Left lung (tissue), 10 donors: ENCODE data around the gene VAT1L. TPM values are rescaled to one million over a fixed set of nuclear protein-coding genes. Genes with fewer than 3 reads are reported as not detected.

Source experiments
- ATAC-seq: fragments of 200-7000 bp; cut with Tn5 transposase; one replicate; pipeline ENCODE4 v1.9.1; 2020; ENCODE audit warnings: moderate library complexity
- DNase-seq, 4 donors: peaks; one replicate each; pipeline ENCODE4 v3.0.0-alpha.2; 2013 to 2020
- H3K27ac ChIP-seq, 2 donors: fragments of 200-600 bp; sonication (generic) in 1 of 2; one replicate each; pipeline versions ENCODE4 v1.5.0 to v1.8.0; 2020 to 2021
- H3K27me3 ChIP-seq, 2 donors: fragments of 200-600 bp; sonication (generic) in 1 of 2; one replicate each; pipeline versions ENCODE4 v1.5.0 to v1.8.0; 2020 to 2021
- H3K36me3 ChIP-seq, 2 donors: fragments of 200-600 bp; sonication (generic) in 1 of 2; one replicate each; pipeline versions ENCODE4 v1.5.0 to v1.8.0; 2020 to 2021
- H3K4me1 ChIP-seq, 2 donors: fragments of 200-600 bp; one replicate each; pipeline ENCODE4 v1.8.0; 2021
- H3K4me3 ChIP-seq, 2 donors: fragments of 200-600 bp; sonication (generic) in 1 of 2; one replicate each; pipeline versions ENCODE4 v1.5.0 to v1.8.0; 2020 to 2021; ENCODE audit warnings: mild to moderate bottlenecking in 1 of 2
- H3K9me3 ChIP-seq, 2 donors: fragments of 200-600 bp; sonication (generic) in 1 of 2; one replicate each; pipeline versions ENCODE4 v1.5.0 to v1.8.0; 2020 to 2021
- intact Hi-C, 2 donors: fragments of 100-400 bp; cut with DNase I; formaldehyde crosslinking; loops; one replicate each; pipeline versions ENCODE4 v1.11.2 to v1.14.2; 2022
- polyA plus RNA-seq, 6 donors: library from polyadenylated mRNA; unstranded; fragments of 120-200 nt; gene quantifications; one replicate each; pipeline ENCODE4 v1.2.1, GENCODE V29; 2013; ENCODE audit not compliant: insufficient read length in 6 of 6
- total RNA-seq, 2 donors: library from RNA; stranded (reverse); fragmentation: NEBNext Ultra II Directional; extraction: Animal tissue kit (Norgen Biotek cat#: 25700); gene quantifications; one replicate each; pipeline ENCODE4 v1.2.1, GENCODE V29; 2021
- TF ChIP-seq, protein P1 (sequence below), 2 donors: fragments of 200-600 bp; sonication (generic) in 1 of 2; IDR thresholded peaks; one replicate each; pipeline versions ENCODE4 v1.5.0 to v1.8.0; 2021; ENCODE audit warnings: antibody characterized with exemption in 2 of 2
- donor health status: DM: no; HTN: yes; CAD: no.
- donor health status: DM: no; HTN: no; CAD: no.

The VAT1L gene
- total and polyA plus RNA-seq, 8 donors: 0.26 to 9.2 (median 5.4) TPM

DNA sequence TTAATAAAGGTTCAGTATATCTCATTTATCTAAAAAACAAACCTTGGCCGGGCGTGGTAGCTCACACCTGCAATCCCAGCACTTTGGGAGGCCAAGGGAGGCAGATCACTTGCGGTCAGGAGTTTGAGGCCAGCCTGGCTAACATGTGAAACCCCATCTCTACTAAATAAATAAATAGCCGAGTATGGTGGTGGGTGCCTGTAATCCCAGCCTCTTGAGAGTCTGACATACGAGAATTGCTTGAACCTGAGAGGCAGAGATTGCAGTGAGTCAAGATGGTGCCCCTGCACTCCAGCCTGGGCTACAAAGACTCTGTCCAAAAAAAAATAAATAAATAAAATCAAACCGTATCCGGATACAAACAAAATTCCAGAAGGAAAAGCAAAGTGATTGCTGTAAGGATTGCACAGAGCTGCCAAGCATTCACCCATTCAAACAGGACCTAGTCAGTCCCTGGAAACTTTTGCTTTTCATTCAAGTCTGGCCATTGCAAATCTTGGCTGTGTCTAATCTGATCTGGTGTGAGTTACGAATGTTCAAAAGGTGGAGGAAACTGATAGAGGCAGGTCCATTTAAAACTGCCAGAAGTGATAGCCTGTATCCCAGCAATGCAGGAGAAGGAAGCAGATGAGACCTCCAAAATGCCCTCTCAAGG lies 131.5 kb downstream of the VAT1L start:
- H3K4me3 ChIP-seq: no peak overlapping the region
- peaks cover 0 to 4% of the 10 kb centered on the region in 2 donors for H3K4me1 ChIP-seq
- H3K27me3 ChIP-seq: peaks cover 0 to 21% of the 10 kb centered on the region in 2 donors
- intact Hi-C loops: no loop called here
- no peaks in the 10 kb centered on the region for H3K36me3 ChIP-seq
- H3K9me3 ChIP-seq: no peaks in the 10 kb centered on the region
- DNase-seq (no peak), ATAC-seq (no peak)
- no peak overlapping the region for H3K27ac ChIP-seq
- TF ChIP-seq, protein P1, sequence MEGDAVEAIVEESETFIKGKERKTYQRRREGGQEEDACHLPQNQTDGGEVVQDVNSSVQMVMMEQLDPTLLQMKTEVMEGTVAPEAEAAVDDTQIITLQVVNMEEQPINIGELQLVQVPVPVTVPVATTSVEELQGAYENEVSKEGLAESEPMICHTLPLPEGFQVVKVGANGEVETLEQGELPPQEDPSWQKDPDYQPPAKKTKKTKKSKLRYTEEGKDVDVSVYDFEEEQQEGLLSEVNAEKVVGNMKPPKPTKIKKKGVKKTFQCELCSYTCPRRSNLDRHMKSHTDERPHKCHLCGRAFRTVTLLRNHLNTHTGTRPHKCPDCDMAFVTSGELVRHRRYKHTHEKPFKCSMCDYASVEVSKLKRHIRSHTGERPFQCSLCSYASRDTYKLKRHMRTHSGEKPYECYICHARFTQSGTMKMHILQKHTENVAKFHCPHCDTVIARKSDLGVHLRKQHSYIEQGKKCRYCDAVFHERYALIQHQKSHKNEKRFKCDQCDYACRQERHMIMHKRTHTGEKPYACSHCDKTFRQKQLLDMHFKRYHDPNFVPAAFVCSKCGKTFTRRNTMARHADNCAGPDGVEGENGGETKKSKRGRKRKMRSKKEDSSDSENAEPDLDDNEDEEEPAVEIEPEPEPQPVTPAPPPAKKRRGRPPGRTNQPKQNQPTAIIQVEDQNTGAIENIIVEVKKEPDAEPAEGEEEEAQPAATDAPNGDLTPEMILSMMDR (IDR thresholded peaks at IDR 0.05): no peak

DNA sequence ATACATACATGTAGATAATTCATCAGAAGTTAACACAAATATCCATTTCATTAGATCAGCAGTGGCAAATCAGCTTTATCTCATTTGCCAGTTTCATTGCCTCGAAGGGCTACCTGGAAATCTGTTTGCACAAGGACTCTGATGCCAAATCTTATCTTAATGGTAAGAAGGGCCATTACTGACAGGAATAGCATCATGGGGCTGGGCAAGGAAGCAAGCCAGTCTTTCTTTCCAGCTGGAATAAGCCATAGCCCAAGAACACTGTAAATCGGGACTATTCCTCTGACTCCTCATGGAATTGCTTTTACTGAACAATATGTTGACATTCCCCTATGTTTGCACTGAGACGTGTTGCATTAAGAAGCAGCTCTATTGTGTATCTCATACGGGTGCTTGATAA lies 132.6 kb downstream of the VAT1L start:
- H3K36me3 ChIP-seq: no peaks in the 10 kb centered on the region
- DNase-seq (no peak), ATAC-seq (no peak)
- no peak overlapping the region for H3K4me3 ChIP-seq
- peaks cover 0 to 25% of the 10 kb centered on the region in 2 donors for H3K27me3 ChIP-seq
- intact Hi-C loops: no loop called here
- TF ChIP-seq, protein P1 (IDR thresholded peaks at IDR 0.05): no peak
- no peaks in the 10 kb centered on the region for H3K9me3 ChIP-seq
- H3K4me1 ChIP-seq: peaks cover 0 to 4% of the 10 kb centered on the region in 2 donors
- no peak overlapping the region for H3K27ac ChIP-seq

DNA sequence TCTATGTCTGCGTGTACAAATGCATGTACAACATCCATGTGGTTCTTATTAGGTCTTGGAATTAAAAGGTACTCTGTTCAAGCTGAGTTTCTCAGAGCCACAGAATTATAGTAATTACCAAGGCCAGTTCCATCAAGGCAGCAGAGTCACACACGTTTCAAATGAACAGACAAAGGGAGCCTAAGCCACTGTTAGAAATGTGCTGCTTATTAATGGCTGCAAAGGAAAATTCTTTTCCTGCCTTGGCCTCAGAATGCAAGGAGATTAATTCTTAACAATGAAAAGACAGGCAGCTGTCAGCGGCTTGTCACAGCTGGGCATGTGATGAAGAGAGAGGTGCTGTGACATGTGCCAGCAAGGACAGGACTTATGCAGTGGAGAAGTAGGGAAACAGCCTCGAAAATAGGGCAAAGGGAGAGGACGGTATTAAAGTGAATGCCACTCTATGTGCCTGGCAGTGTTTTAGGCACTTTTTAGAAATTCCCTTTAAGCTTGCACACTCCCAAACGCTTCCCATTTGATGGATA lies 133.9 kb downstream of the VAT1L start:
- TF ChIP-seq, protein P1 (IDR thresholded peaks at IDR 0.05): no peak
- Histone ChIP-seq H3K4me3 (no peak overlapping the region), H3K4me1 (peaks cover 0 to 4% of the 10 kb centered on the region in 2 donors), H3K9me3 (no peaks in the 10 kb centered on the region), H3K27me3 (peaks cover 0 to 25% of the 10 kb centered on the region in 2 donors), H3K36me3 (no peaks in the 10 kb centered on the region), H3K27ac (no peak overlapping the region)
- DNase-seq (no peak), ATAC-seq (no peak)
- intact Hi-C loops: no loop called here

DNA sequence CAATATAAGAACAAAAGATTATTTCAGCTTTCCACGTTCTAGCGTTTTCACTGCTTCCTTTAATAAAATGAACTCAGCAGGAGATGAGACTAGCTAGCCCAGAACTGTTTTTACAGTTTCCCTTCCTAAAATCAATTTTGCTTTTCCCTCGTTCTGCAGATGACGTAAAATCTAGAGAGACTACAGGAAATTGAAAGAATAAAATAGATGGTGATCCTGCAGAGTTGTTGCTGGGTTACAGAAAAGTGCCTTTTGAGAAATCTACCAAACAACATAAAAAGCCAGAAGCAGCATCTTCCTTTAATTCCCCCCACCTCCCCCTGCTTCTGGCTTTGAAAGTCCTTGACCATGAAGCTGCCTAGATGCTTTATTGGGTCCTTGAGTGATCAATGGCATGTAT lies 137.2 kb downstream of the VAT1L start:
- intact Hi-C loops: no loop called here
- Histone ChIP-seq H3K27ac (no peak overlapping the region), H3K9me3 (no peaks in the 10 kb centered on the region), H3K27me3 (peaks cover 0 to 25% of the 10 kb centered on the region in 2 donors), H3K4me1 (no peaks in the 10 kb centered on the region), H3K4me3 (no peak overlapping the region), H3K36me3 (no peaks in the 10 kb centered on the region)
- no peak for DNase-seq
- no peak for ATAC-seq
- TF ChIP-seq, protein P1 (IDR thresholded peaks at IDR 0.05): no peak

DNA sequence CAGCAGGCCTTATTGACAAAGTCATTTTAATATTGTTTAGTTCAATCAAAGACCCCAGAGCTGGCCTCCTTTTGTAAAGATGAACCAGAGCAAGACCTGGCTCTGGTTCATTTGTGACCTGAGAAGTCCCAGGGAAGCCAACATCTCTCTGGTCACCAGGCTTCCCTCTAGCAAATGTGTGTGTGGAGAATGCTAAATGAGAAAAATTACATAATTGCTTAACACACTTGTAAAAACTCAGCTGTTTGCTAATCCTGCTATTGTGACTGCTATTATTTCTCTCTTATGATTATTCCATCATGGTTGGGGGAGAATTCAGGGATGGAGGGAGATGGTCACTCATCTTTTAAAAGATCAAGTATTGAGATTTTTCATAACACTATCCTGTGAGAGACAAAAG lies 139.7 kb downstream of the VAT1L start:
- Histone ChIP-seq H3K27ac (no peak overlapping the region), H3K4me3 (no peak overlapping the region), H3K27me3 (peaks cover 0 to 15% of the 10 kb centered on the region in 2 donors), H3K9me3 (no peaks in the 10 kb centered on the region), H3K36me3 (no peaks in the 10 kb centered on the region), H3K4me1 (no peaks in the 10 kb centered on the region)
- DNase-seq (no peak), ATAC-seq (no peak)
- TF ChIP-seq, protein P1 (IDR thresholded peaks at IDR 0.05): no peak
- intact Hi-C loops: no loop called here
